Fibroblast of villous mesenchyme (primary cell): Measurements from ENCODE around the gene TRPM4. TPM values are rescaled to one million over a fixed set of nuclear protein-coding genes. Genes with fewer than 3 reads are reported as not detected.

ENCODE experiments used
- DNase-seq: peaks from one replicate; pipeline ENCODE4 v3.0.0-alpha.2; 2010; ENCODE audit warnings: low read depth
- H3K4me3 ChIP-seq: 2 replicates; pipeline ENCODE4 v1.5.1; 2011; ENCODE audit warnings: low read depth, mild to moderate bottlenecking, low read length
- CTCF ChIP-seq: IDR thresholded peaks from 2 replicates; pipeline ENCODE4 v1.5.1; 2012; ENCODE audit warnings: low read depth, mild to moderate bottlenecking, low read length; ENCODE audit not compliant: insufficient read depth
- total RNA-seq: library from RNA; depleted of rRNA; stranded (reverse); fragments of >200 nt; gene quantifications from 2 replicates; pipeline ENCODE4 v1.2.3, GENCODE V29; 2012

The TRPM4 gene
- total RNA-seq, 1 donor, result 17.3 TPM

GRCh38 chr19:49128545-49129237, 28.9 kb upstream of the TRPM4 start:
- peak overlapping the region; percentile 61 for H3K4me3 ChIP-seq
- DNase-seq, result no peak
- TF ChIP-seq CTCF, result no peak

GRCh38 chr19:49129238-49129583, 28.4 kb upstream of the TRPM4 start:
- H3K4me3 ChIP-seq, result peak overlapping the region; percentile 61
- TF ChIP-seq CTCF, result no peak
- DNase-seq, result peak; percentile 36

- TF ChIP-seq CTCF, result no peak
- no peak overlapping the region for H3K4me3 ChIP-seq
- no peak for DNase-seq
Observed at GRCh38 chr19:49130325-49130724, 27.3 kb upstream of the TRPM4 start.

- no peak for DNase-seq
- TF ChIP-seq CTCF, result no peak
- H3K4me3 ChIP-seq, result peak overlapping the region; percentile 44
Observed at GRCh38 chr19:49132974-49133609, 24.5 kb upstream of the TRPM4 start.

GRCh38 chr19:49133621-49134454, 23.8 kb upstream of the TRPM4 start:
- peak; percentile 63 for DNase-seq
- peak overlapping the region; percentile 44 for H3K4me3 ChIP-seq
- no peak for TF ChIP-seq CTCF

GRCh38 chr19:49135686-49136085, 21.9 kb upstream of the TRPM4 start:
- DNase-seq, result no peak
- no peak overlapping the region for H3K4me3 ChIP-seq
- TF ChIP-seq CTCF, result no peak
